Stimulated activated effector memory CD8-positive, alpha-beta T cell treated with anti-CD3 and anti-CD28 coated beads, Interleukin-12 subunit alpha, Interleukin-12 subunit beta, amount 100 ng/mL, for 72 hours (primary cell): ENCODE data around the gene CNKSR3.

ENCODE experiments used
- ATAC-seq: fragments of 150-1000 bp; cut with Tn5 transposase; 2 replicates; pipeline ENCODE4 v1.10.0; 2021
- DNase-seq, 2 donors: peaks; one replicate each; pipeline ENCODE4 v3.0.0; 2021 to 2022; ENCODE audit warnings: low spot score in 2 of 2
- H3K27ac Mint-ChIP-seq: one replicate; pipeline ENCODE4 v1.8.0; 2022; ENCODE audit warnings: mild to moderate bottlenecking, mixed read lengths
- H3K36me3 Mint-ChIP-seq: one replicate; pipeline ENCODE4 v1.8.0; 2022; ENCODE audit warnings: mild to moderate bottlenecking, mixed read lengths
- H3K4me1 Mint-ChIP-seq: one replicate; pipeline ENCODE4 v1.8.0; 2022; ENCODE audit warnings: mixed read lengths
- H3K4me3 Mint-ChIP-seq: one replicate; pipeline ENCODE4 v1.8.0; 2022; ENCODE audit warnings: mild to moderate bottlenecking, mixed read lengths
- H3K9me3 Mint-ChIP-seq: one replicate; pipeline ENCODE4 v1.8.0; 2022; ENCODE audit warnings: mixed read lengths

The CNKSR3 gene

GRCh38 chr6:154367839-154368695 is 142.4 kb downstream of the CNKSR3 start:
- no peak for DNase-seq
- Mint-ChIP-seq H3K36me3 (no peaks in the 10 kb centered on the region), H3K4me3 (no peak overlapping the region), H3K4me1 (no peaks in the 10 kb centered on the region), H3K27ac (no peak overlapping the region), H3K9me3 (no peaks in the 10 kb centered on the region)
- ATAC-seq: no peak

GRCh38 chr6:154367336-154367735 is 143.1 kb downstream of the CNKSR3 start:
- H3K4me1 Mint-ChIP-seq: no peaks in the 10 kb centered on the region
- no peak for DNase-seq
- H3K9me3 Mint-ChIP-seq: no peaks in the 10 kb centered on the region

GRCh38 chr6:154363821-154364220 is 146.7 kb downstream of the CNKSR3 start:
- Mint-ChIP-seq H3K4me1 (peaks cover 7% of the 10 kb centered on the region), H3K9me3 (no peaks in the 10 kb centered on the region), H3K4me3 (no peak overlapping the region), H3K36me3 (no peaks in the 10 kb centered on the region), H3K27ac (no peak overlapping the region)
- DNase-seq (no peak), ATAC-seq (no peak)

More at GRCh38 chr6:154367336-154367735, 143.1 kb downstream of the CNKSR3 start:
- Mint-ChIP-seq H3K36me3 (no peaks in the 10 kb centered on the region), H3K27ac (no peak overlapping the region), H3K4me3 (no peak overlapping the region)
- no peak for ATAC-seq

GRCh38 chr6:154361476-154361875 is 149.0 kb downstream of the CNKSR3 start:
- H3K27ac Mint-ChIP-seq: no peak overlapping the region
- peaks cover 7% of the 10 kb centered on the region for H3K4me1 Mint-ChIP-seq
- no peak for ATAC-seq
- no peaks in the 10 kb centered on the region for H3K36me3 Mint-ChIP-seq
- H3K9me3 Mint-ChIP-seq: no peaks in the 10 kb centered on the region
- no peak for DNase-seq
- H3K4me3 Mint-ChIP-seq: no peak overlapping the region

- peaks cover 7% of the 10 kb centered on the region for H3K4me1 Mint-ChIP-seq
- DNase-seq (no peak), ATAC-seq (no peak)
- no peak overlapping the region for H3K27ac Mint-ChIP-seq
- H3K36me3 Mint-ChIP-seq: no peaks in the 10 kb centered on the region
- no peak overlapping the region for H3K4me3 Mint-ChIP-seq
- H3K9me3 Mint-ChIP-seq: no peaks in the 10 kb centered on the region
Measured at GRCh38 chr6:154360476-154360875, 150.0 kb downstream of the CNKSR3 start.

GRCh38 chr6:154359679-154360078 is 150.8 kb downstream of the CNKSR3 start:
- ATAC-seq: no peak
- Mint-ChIP-seq H3K9me3 (peaks cover under 1% of the 10 kb centered on the region), H3K4me3 (no peak overlapping the region), H3K27ac (no peak overlapping the region), H3K36me3 (no peaks in the 10 kb centered on the region), H3K4me1 (peaks cover 12% of the 10 kb centered on the region)
- DNase-seq: no peak

- Mint-ChIP-seq H3K27ac (no peak overlapping the region), H3K9me3 (peaks cover 6% of the 10 kb centered on the region), H3K36me3 (no peaks in the 10 kb centered on the region), H3K4me1 (peaks cover 17% of the 10 kb centered on the region), H3K4me3 (no peak overlapping the region)
- DNase-seq (no peak), ATAC-seq (no peak)
Measured at GRCh38 chr6:154359161-154359574, 151.3 kb downstream of the CNKSR3 start.

- Mint-ChIP-seq H3K4me3 (no peak overlapping the region), H3K9me3 (peaks cover 6% of the 10 kb centered on the region), H3K36me3 (no peaks in the 10 kb centered on the region), H3K27ac (no peak overlapping the region), H3K4me1 (peaks cover 21% of the 10 kb centered on the region)
- no peak for DNase-seq
- ATAC-seq: no peak
Measured at GRCh38 chr6:154358019-154358545, 152.4 kb downstream of the CNKSR3 start.

- peaks cover 21% of the 10 kb centered on the region for H3K4me1 Mint-ChIP-seq
- no peak within 1 kb of the TSS for H3K4me3 Mint-ChIP-seq
Measured at GRCh38 chr6:154356690-154357089, 153.8 kb downstream of the CNKSR3 start, which contains the start of gene IPCEF1. IPCEF1 (minus strand) TSS chr6:154356803; CDS start chr6:154265947, 90,856 bp downstream.

GRCh38 chr6:154356113-154356512 is 154.4 kb downstream of the CNKSR3 start:
- ATAC-seq: no peak
- Mint-ChIP-seq H3K36me3 (no peaks in the 10 kb centered on the region), H3K9me3 (peaks cover 6% of the 10 kb centered on the region), H3K4me1 (peaks cover 20% of the 10 kb centered on the region), H3K4me3 (no peak overlapping the region), H3K27ac (no peak overlapping the region)
- DNase-seq: no peak

More at GRCh38 chr6:154356690-154357089, 153.8 kb downstream of the CNKSR3 start, which contains the start of gene IPCEF1:
- no peak within 1 kb of the TSS for H3K27ac Mint-ChIP-seq
- no peaks in the 10 kb centered on the region for H3K36me3 Mint-ChIP-seq
- DNase-seq: no peak
- H3K9me3 Mint-ChIP-seq: peaks cover 6% of the 10 kb centered on the region
- ATAC-seq: no peak

GRCh38 chr6:154354265-154354777 is 156.2 kb downstream of the CNKSR3 start:
- peaks cover 14% of the 10 kb centered on the region for H3K4me1 Mint-ChIP-seq
- H3K4me3 Mint-ChIP-seq: no peak overlapping the region
- no peak overlapping the region for H3K27ac Mint-ChIP-seq
- peaks cover 6% of the 10 kb centered on the region for H3K9me3 Mint-ChIP-seq
- ATAC-seq (no peak), DNase-seq (no peak)
- H3K36me3 Mint-ChIP-seq: no peaks in the 10 kb centered on the region

GRCh38 chr6:154353626-154354025 is 156.9 kb downstream of the CNKSR3 start:
- H3K4me3 Mint-ChIP-seq: no peak overlapping the region
- DNase-seq: no peak
- no peak overlapping the region for H3K27ac Mint-ChIP-seq
- no peaks in the 10 kb centered on the region for H3K36me3 Mint-ChIP-seq
- H3K9me3 Mint-ChIP-seq: peaks cover 6% of the 10 kb centered on the region
- no peak for ATAC-seq
- H3K4me1 Mint-ChIP-seq: peaks cover 14% of the 10 kb centered on the region

GRCh38 chr6:154352898-154353585 is 157.4 kb downstream of the CNKSR3 start:
- ATAC-seq: peak; percentile 92
- H3K4me1 Mint-ChIP-seq: peaks cover 14% of the 10 kb centered on the region

GRCh38 chr6:154350293-154350692 is 160.2 kb downstream of the CNKSR3 start:
- H3K4me1 Mint-ChIP-seq: peaks cover 14% of the 10 kb centered on the region
- ATAC-seq (peak; percentile 41), DNase-seq (no peak)
- H3K4me3 Mint-ChIP-seq: no peak overlapping the region
- no peak overlapping the region for H3K27ac Mint-ChIP-seq
- H3K9me3 Mint-ChIP-seq: peaks cover 11% of the 10 kb centered on the region
- no peaks in the 10 kb centered on the region for H3K36me3 Mint-ChIP-seq

More at GRCh38 chr6:154352898-154353585, 157.4 kb downstream of the CNKSR3 start:
- peaks cover 6% of the 10 kb centered on the region for H3K9me3 Mint-ChIP-seq
- no peak overlapping the region for H3K4me3 Mint-ChIP-seq
- no peaks in the 10 kb centered on the region for H3K36me3 Mint-ChIP-seq
- peak; percentile 15 to 55 for DNase-seq
- H3K27ac Mint-ChIP-seq: no peak overlapping the region

- peaks cover 5% of the 10 kb centered on the region for H3K9me3 Mint-ChIP-seq
Measured at GRCh38 chr6:154347981-154348380, 162.5 kb downstream of the CNKSR3 start.

More at GRCh38 chr6:154347981-154348380, 162.5 kb downstream of the CNKSR3 start:
- DNase-seq (no peak), ATAC-seq (no peak)
- Mint-ChIP-seq H3K27ac (no peak overlapping the region), H3K4me3 (no peak overlapping the region), H3K36me3 (no peaks in the 10 kb centered on the region), H3K4me1 (no peaks in the 10 kb centered on the region)
